Heart left ventricle (tissue), 13 donors: Measurements from ENCODE around the gene ADAMTSL2.

Experiments used
- POLR2A ChIP-seq, 2 donors: fragments of 450-650 bp; IDR thresholded peaks; one replicate each; pipeline ENCODE4 v1.6.1; 2017; ENCODE audit warnings: antibody characterized with exemption in 2 of 2, mild to moderate bottlenecking in 2 of 2, moderate library complexity in 2 of 2
- TF ChIP-seq, protein P1 (sequence below), 12 donors: fragments of 200-600 bp; sonication (generic) in 4 of 12; IDR thresholded peaks; one replicate each; pipeline versions ENCODE4 v1.5.0 to v1.8.0; 2018 to 2022; ENCODE audit warnings: antibody characterized with exemption in 12 of 12, mild to moderate bottlenecking in 5 of 12
- donor health status: ischemic (EF 13 %, LVEDD 7.1; RV severe dilation, severe dysfunction).
- donor health status: DM: no; HTN: yes; CAD: no.
- donor health status: DM: no; HTN: no; CAD: no.
- donor health status: ischemic (EF 25% LVEDD 6.9; RV normal size, moderate dysfunction).
- donor health status: ischemic (EF 25% LVEDD 5.7; RV mildly dilated, moderate dysfunction).
- donor health status: ischemic (EF 35%, LVEDD 5.7; RV mildly dilated, moderate dysfunction).
- donor health status: nonischemic (EF 11% LVEDD 7.7; RV severe dilation, severe dysfunction).
- donor health status: DM: yes; HTN: yes; CAD: no.
- donor health status: PGD.
- donor health status: ischemic (EF 29% LVEDD 5.4; RV normal size, mild dysfunction).
- donor health status: nonischemic (EF 23%, LVEDD 6.1; RV moderate dilation, normal function).

DNA sequence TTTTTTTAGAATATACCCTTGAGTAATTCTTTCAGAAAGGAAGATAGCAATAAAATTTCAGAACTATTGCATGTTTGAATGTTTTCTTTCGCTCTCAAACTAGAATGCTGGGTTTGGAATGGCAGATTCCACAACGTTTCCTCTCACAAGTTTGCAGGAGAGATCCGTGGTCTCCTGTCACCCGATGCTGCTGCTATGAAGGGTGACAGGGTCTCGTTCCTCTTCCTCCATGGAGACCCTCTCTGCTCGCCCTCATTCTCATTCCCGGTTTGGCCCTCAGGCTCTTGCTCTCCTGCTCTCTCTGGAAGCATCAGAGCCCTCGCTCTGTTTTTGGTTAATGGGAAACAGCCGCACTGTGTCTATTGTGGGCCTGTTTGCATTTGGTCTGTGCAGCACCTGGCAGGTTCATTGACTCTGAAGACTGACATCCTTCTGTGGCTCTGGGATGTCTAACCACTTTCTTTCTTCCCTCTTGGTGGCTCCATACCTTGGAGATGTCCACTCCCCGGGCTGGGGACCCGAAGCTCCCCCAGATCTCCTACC is 87.3 kb downstream of the ADAMTSL2 start:
- TF ChIP-seq, protein P1, sequence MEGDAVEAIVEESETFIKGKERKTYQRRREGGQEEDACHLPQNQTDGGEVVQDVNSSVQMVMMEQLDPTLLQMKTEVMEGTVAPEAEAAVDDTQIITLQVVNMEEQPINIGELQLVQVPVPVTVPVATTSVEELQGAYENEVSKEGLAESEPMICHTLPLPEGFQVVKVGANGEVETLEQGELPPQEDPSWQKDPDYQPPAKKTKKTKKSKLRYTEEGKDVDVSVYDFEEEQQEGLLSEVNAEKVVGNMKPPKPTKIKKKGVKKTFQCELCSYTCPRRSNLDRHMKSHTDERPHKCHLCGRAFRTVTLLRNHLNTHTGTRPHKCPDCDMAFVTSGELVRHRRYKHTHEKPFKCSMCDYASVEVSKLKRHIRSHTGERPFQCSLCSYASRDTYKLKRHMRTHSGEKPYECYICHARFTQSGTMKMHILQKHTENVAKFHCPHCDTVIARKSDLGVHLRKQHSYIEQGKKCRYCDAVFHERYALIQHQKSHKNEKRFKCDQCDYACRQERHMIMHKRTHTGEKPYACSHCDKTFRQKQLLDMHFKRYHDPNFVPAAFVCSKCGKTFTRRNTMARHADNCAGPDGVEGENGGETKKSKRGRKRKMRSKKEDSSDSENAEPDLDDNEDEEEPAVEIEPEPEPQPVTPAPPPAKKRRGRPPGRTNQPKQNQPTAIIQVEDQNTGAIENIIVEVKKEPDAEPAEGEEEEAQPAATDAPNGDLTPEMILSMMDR (IDR thresholded peaks at IDR 0.05): no peak
- TF ChIP-seq POLR2A (IDR thresholded peaks at IDR 0.05): no peak
